ENCODE measurements around the gene TPRX1.

Gene TPRX1

GRCh38 chr19:47779524-47780214, 24.7 kb downstream of the TPRX1 start:
- TF ChIP-seq, protein P1, sequence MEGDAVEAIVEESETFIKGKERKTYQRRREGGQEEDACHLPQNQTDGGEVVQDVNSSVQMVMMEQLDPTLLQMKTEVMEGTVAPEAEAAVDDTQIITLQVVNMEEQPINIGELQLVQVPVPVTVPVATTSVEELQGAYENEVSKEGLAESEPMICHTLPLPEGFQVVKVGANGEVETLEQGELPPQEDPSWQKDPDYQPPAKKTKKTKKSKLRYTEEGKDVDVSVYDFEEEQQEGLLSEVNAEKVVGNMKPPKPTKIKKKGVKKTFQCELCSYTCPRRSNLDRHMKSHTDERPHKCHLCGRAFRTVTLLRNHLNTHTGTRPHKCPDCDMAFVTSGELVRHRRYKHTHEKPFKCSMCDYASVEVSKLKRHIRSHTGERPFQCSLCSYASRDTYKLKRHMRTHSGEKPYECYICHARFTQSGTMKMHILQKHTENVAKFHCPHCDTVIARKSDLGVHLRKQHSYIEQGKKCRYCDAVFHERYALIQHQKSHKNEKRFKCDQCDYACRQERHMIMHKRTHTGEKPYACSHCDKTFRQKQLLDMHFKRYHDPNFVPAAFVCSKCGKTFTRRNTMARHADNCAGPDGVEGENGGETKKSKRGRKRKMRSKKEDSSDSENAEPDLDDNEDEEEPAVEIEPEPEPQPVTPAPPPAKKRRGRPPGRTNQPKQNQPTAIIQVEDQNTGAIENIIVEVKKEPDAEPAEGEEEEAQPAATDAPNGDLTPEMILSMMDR (IDR thresholded peaks at IDR 0.05), result no peak

DNA sequence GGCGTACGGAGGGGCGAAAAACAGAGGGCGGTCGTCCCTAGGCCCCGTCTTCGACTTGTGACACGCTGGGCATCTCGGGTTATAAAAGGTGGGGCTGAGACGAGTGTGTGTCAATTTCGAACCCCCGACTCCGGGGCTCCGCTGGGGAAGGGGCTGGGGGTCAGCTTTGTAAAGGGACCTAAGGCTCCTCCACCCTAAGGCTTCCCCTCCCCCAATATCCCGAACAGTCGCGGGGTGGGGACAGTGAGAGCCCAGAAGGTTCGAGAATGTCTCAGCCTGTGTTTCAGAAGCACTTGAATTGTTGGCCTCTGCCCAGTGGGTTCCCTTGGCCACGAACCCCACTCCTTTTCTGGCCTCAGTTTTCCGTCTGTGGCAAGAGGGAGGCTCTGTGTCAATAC, 25.4 kb downstream of the TPRX1 start:
- TF ChIP-seq, protein P1 (IDR thresholded peaks at IDR 0.05), result no peak

- TF ChIP-seq, protein P1 (IDR thresholded peaks at IDR 0.05), result no peak
Observed at GRCh38 chr19:47778049-47778953, 26.1 kb downstream of the TPRX1 start, which contains the start of gene SELENOW. Gene SELENOW, plus strand, starts transcription at chr19:47778703. Its CDS starts 83 bp downstream, at chr19:47778786.

GRCh38 chr19:47776568-47776967, 27.8 kb downstream of the TPRX1 start:
- TF ChIP-seq, protein P1 (IDR thresholded peaks at IDR 0.05), result no peak

- TF ChIP-seq, protein P1 (IDR thresholded peaks at IDR 0.05), result no peak
Observed at GRCh38 chr19:47769534-47769933, 34.8 kb downstream of the TPRX1 start.

DNA sequence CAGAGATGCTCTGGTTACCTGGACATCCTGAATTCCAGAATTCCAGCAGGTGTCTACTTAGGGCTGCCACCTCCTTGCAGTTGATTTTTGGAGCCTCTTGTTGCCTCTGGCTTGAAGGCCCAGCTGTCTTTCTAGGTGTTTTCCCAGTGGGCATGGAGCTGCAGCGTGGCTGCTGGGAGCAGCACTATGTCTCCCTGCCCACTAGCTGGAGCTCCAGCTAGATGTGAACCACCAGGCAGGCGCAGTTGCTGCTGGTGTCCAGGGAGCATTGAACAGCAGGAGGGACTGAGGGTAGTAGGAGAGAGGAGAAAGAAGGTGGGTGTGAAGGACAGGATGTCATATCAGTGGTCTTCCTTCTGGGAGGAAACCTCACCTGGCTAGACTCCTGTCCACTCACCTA, 35.7 kb downstream of the TPRX1 start:
- TF ChIP-seq, protein P1 (IDR thresholded peaks at IDR 0.05), result no peak

GRCh38 chr19:47767349-47767748, 37.0 kb downstream of the TPRX1 start:
- TF ChIP-seq, protein P1 (IDR thresholded peaks at IDR 0.05), result no peak
